ENCODE measurements around the gene VAV1. TPM values are rescaled to one million over a fixed set of nuclear protein-coding genes. Genes with fewer than 3 reads are reported as not detected.

The VAV1 gene
- total RNA-seq, 1 experiment from 2014 or later: 0.05 TPM

- Histone ChIP-seq H3K4me3 (ENCODE audit: low read depth in 2 of 2, low read length in 2 of 2) (peak overlapping the region; percentile 42 to 58), H3K4me1 (ENCODE audit: control insufficient read depth, insufficient read depth, low read length) (peaks cover 2% of the 10 kb centered on the region; the same call in 1 of the 2 replicates), H3K9me3 (ENCODE audit: control insufficient read depth, insufficient read depth, low read depth, low read length) (no peaks in the 10 kb centered on the region), H3K27me3 (ENCODE audit: control insufficient read depth, insufficient read depth, low read length) (no peaks in the 10 kb centered on the region), H3K36me3 (ENCODE audit: control insufficient read depth, insufficient read depth, low read length) (peaks cover 5% of the 10 kb centered on the region; the same call in 1 of the 2 replicates), H3K27ac (ENCODE audit: low read length) (peak overlapping the region; percentile 73)
- ATAC-seq (peak; percentile 91), DNase-seq (ENCODE audit: low read depth, low spot score) (peak; percentile 69)
- intact Hi-C loops (cut with micrococcal nuclease; ENCODE audit: unreplicated experiment) (loop anchor here (5.0 kb wide), 1 partner anchor 109 kb away; no protein-coding TSS in a partner anchor), in situ Hi-C loops (cut with HindIII; ENCODE audit: low pct_unique_long_range_greater_than_20kb, low sequenced_read_pairs) (no loop called here)
- ChIA-PET POLR2A (no interaction called here), CTCF (interaction anchor here (1.6 kb wide), 1 partner anchor 15 kb away, joined by 5 read pairs; the partner anchor contains the start of gene GPR108)
- no TSS peak for BruUV-seq (replicated peaks)
- TF ChIP-seq, protein P1, sequence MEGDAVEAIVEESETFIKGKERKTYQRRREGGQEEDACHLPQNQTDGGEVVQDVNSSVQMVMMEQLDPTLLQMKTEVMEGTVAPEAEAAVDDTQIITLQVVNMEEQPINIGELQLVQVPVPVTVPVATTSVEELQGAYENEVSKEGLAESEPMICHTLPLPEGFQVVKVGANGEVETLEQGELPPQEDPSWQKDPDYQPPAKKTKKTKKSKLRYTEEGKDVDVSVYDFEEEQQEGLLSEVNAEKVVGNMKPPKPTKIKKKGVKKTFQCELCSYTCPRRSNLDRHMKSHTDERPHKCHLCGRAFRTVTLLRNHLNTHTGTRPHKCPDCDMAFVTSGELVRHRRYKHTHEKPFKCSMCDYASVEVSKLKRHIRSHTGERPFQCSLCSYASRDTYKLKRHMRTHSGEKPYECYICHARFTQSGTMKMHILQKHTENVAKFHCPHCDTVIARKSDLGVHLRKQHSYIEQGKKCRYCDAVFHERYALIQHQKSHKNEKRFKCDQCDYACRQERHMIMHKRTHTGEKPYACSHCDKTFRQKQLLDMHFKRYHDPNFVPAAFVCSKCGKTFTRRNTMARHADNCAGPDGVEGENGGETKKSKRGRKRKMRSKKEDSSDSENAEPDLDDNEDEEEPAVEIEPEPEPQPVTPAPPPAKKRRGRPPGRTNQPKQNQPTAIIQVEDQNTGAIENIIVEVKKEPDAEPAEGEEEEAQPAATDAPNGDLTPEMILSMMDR (IDR thresholded peaks at IDR 0.05): peak; percentile 78; the same call in 1 of the 2 replicates
- no peak for TF ChIP-seq POLR2AphosphoS5 (IDR thresholded peaks at IDR 0.05; ENCODE audit: low read depth, low read length)
- TF ChIP-seq SIN3A (IDR thresholded peaks at IDR 0.05; ENCODE audit: borderline replicate concordance, insufficient read depth, low read depth, low read length): 0 out of 2 replicates have a peak, but pooled peaks have one; percentile 27
These were observed 19.1 kb upstream of the VAV1 start for GRCh38 chr19:6753178-6754031.

DNA sequence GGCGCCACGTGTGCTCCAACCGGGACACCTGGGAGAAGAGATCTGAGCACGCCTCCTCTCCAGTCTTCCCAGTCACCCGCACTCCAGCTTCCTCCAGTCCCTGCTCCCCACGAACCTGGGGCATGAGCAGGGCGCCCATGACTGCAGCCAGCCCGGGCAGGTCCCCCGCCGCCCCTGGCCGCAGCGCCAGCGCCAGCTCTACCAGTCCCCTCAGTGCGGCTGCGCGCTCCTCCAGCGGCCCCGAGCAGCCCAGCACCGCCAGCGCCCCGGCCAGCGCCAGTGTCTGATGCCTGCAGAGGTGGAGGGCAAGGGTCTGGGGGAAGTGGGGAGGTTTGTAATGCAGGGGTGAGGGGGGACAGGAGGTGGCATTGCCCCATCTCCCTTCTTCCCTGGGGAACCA is 18.4 kb upstream of the VAV1 start:
- TF ChIP-seq, protein P2, sequence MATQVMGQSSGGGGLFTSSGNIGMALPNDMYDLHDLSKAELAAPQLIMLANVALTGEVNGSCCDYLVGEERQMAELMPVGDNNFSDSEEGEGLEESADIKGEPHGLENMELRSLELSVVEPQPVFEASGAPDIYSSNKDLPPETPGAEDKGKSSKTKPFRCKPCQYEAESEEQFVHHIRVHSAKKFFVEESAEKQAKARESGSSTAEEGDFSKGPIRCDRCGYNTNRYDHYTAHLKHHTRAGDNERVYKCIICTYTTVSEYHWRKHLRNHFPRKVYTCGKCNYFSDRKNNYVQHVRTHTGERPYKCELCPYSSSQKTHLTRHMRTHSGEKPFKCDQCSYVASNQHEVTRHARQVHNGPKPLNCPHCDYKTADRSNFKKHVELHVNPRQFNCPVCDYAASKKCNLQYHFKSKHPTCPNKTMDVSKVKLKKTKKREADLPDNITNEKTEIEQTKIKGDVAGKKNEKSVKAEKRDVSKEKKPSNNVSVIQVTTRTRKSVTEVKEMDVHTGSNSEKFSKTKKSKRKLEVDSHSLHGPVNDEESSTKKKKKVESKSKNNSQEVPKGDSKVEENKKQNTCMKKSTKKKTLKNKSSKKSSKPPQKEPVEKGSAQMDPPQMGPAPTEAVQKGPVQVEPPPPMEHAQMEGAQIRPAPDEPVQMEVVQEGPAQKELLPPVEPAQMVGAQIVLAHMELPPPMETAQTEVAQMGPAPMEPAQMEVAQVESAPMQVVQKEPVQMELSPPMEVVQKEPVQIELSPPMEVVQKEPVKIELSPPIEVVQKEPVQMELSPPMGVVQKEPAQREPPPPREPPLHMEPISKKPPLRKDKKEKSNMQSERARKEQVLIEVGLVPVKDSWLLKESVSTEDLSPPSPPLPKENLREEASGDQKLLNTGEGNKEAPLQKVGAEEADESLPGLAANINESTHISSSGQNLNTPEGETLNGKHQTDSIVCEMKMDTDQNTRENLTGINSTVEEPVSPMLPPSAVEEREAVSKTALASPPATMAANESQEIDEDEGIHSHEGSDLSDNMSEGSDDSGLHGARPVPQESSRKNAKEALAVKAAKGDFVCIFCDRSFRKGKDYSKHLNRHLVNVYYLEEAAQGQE (IDR thresholded peaks at IDR 0.05; ENCODE audit: insufficient read depth in 1 of 2, low read depth in 2 of 2, low read length in 1 of 2): no peak
- TF ChIP-seq TCF7L2 (IDR thresholded peaks at IDR 0.05; ENCODE audit: low read depth, low read length) (no peak), POLR2AphosphoS5 (IDR thresholded peaks at IDR 0.05; ENCODE audit: low read depth, low read length) (no peak), SIN3A (IDR thresholded peaks at IDR 0.05; ENCODE audit: borderline replicate concordance, insufficient read depth, low read depth, low read length) (no peak)
- TF ChIP-seq, protein P1 (IDR thresholded peaks at IDR 0.05): no peak
- Histone ChIP-seq H3K27ac (ENCODE audit: low read length) (no peak overlapping the region), H3K4me3 (ENCODE audit: low read depth in 2 of 2, low read length in 2 of 2) (no peak overlapping the region), H3K4me1 (ENCODE audit: control insufficient read depth, insufficient read depth, low read length) (peaks cover 2% of the 10 kb centered on the region; the same call in 1 of the 2 replicates), H3K27me3 (ENCODE audit: control insufficient read depth, insufficient read depth, low read length) (no peaks in the 10 kb centered on the region), H3K9me3 (ENCODE audit: control insufficient read depth, insufficient read depth, low read depth, low read length) (no peaks in the 10 kb centered on the region), H3K36me3 (ENCODE audit: control insufficient read depth, insufficient read depth, low read length) (peaks cover 4% of the 10 kb centered on the region; the same call in 1 of the 2 replicates)
- no peak for DNase-seq (ENCODE audit: low read depth, low spot score)
- intact Hi-C loops (cut with micrococcal nuclease; ENCODE audit: unreplicated experiment): loop anchor here (5.0 kb wide), 1 partner anchor 108 kb away; no protein-coding TSS in a partner anchor
- ATAC-seq: no peak
- CTCF ChIA-PET: no interaction called here
- POLR2A ChIA-PET: no interaction called here
- BruUV-seq (replicated peaks): no TSS peak
- in situ Hi-C loops (cut with HindIII; ENCODE audit: low pct_unique_long_range_greater_than_20kb, low sequenced_read_pairs): no loop called here
